RCC 7860 (cell line): ENCODE measurements around the gene SLC22A1.
A peak's percentile ranks its signal among the peaks of the same experiment; 100 is the strongest.
"Not testable (repeated sequence)": the region's sequence is repeated elsewhere in the genome, so short reads cannot be mapped to it uniquely, and the experiment has no call there.

Source experiments
- DNase-seq: peaks from one replicate; pipeline ENCODE4 v3.0.0-alpha.2; 2015; ENCODE audit warnings: low spot score
- FAIRE-seq: peaks from 2 replicates; lab custom pipeline; 2012; peaks lifted over from hg19 to GRCh38; lab: Jason Lieb, UNC

The SLC22A1 gene

DNA sequence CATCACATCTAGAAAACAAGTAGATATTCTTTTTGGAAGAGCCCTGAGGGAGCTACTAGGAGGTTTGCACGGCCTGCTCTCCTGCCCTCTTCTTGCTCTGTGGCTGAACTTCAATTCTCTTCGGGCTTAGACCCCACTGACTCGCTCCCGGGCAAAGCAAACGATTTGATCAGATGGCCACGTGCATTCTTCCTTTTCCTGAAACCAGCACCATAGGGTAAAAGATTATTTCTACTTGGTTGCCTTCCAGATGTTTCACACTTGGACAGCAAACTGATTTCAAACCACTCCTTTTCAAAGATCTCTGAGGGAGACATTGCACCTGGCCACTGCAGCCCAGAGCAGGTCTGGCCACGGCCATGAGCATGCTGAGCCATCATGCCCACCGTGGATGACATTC, at the start of gene SLC22A1:
Gene SLC22A1 (plus strand): TSS at position 258 of the 400 bp plus-strand sequence. CDS start 121 bp downstream, at position 379.
- no peak for DNase-seq
- no peak for FAIRE-seq

DNA sequence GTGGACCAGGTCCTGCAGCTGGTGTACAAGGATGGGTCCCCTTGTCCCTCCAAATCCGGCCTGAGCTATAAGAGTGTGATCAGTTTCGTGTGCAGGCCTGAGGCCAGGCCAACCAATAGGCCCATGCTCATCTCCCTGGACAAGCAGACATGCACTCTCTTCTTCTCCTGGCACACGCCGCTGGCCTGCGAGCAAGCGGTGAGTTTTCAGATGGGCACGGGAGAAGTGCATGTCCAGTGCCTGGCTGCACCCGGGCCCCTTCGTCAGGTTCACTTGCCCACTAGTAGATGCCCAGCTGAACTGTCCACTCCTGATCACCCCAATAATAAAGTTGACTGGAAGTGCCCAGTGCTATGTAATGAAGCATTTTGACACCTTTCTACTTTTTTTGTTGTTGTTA, 48.3 kb upstream of the SLC22A1 start:
- DNase-seq: no peak
- no peak for FAIRE-seq

DNA sequence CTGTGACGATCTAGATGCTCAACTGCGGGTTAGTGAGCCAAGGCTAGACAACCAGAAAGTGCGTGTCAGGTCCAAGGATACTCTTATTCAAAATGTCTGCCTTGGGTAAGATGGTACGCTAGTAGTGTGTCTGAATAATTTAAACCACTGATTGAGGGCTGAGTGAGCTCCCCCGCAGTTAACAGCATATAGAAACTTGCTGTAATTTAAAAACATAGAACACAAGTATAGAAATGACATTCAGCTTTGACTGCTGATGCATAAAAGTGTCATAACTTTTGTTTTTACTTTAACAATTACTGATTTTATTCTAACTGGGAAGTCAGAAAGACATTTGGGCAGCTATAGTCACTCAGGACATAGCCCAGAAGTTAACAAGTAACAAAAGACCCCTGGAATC, 45.6 kb upstream of the SLC22A1 start:
- no peak for DNase-seq
- FAIRE-seq: no peak

DNA sequence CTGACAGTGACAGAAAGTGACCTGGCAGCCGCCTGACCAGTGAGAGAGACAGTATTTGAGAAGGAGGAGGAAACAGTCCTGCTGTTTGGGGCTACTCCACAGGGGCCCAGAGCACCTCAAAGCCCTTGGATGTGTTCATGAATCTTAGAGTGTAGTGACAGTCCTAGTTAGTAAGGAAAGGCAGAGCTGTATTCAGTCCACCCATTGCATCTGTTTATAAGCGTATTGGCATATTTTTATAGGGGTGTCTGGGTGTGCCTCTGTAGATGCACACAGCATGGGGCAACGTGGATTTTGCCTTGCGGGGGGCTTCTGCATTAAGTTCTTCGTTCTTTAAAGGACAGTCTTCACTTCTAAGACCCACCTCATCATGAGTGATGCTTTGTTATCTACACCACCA, 44.6 kb upstream of the SLC22A1 start:
- DNase-seq (no peak), FAIRE-seq (no peak)

DNA sequence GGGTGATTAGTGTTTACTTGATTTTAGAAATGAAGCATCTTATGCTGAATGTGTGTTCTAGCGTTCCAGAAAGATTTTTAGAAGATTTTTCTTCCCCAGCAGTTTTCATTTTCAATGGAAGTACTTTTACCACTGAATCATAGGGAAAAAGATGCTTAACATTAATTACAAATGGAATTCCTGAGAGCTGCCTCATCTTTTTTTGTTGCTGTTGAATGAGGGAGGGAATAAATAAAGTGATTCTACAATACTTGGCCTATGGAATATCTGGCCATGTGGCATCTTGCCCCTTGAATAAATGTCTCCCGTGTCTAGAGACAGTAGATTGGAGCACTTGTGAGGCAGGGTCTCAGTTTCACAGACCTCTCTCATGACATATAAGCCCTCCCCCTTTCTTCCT, 44.1 kb upstream of the SLC22A1 start:
- DNase-seq: no peak

DNA sequence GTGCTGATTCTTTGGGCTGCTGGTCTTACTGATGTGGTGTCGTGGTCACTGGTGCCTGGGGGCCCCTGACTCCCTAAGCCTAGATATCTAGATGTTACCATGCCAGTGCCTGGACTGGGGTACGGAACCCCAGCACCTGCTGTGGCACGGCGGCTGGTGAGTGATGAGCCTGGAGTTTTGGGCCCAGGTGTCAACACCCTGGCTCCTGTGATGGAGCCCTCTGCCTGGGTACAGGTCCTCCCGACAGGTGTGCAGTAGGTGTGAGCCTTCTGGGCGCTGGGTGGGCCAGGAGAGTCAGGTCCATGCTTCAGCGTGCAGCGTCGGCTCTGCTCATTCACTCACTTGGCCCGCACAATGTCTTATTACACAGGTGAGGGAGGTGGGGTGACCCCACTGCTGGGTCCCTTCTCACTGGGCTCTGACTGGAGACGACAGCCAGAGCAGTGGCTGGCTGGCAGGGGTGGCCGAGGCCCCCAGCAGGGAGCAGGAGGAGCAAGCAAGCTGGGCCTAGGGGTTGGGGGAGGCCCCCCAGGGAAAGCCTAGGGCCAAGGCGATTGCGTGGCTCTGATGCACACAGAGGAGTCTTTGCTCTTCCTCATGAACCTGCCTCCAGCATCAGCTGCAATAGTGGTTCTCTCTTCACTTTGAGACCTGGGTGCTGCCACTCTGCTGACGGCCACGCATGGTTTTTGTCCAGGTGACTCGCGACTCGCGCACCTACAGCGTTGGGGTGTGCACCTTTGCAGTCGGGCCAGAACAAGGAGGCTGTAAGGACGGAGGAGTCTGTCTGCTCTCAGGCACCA, 42.5 kb upstream of the SLC22A1 start:
- FAIRE-seq (no peak), DNase-seq (no peak)

More for the DNA sequence above, 44.1 kb upstream of the SLC22A1 start:
- no peak for FAIRE-seq

DNA sequence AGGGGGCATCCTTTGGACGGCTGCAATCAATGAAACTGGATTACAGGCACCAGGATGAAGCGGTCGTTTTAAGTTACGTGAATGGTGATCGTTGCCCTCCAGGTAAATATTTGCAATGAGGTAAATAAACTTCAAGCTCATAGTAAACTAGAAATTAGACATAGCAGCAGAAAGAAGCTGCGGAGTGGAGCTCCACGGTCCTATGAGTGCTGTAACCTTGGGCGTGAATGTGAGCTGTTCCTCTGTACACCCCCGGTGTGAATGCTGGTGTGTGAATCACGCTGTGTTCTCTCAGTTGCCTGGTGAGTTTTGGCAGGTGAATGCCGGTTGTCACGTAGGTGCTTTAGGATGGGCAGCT, 42.0 kb upstream of the SLC22A1 start:
- no peak for FAIRE-seq
- no peak for DNase-seq

DNA sequence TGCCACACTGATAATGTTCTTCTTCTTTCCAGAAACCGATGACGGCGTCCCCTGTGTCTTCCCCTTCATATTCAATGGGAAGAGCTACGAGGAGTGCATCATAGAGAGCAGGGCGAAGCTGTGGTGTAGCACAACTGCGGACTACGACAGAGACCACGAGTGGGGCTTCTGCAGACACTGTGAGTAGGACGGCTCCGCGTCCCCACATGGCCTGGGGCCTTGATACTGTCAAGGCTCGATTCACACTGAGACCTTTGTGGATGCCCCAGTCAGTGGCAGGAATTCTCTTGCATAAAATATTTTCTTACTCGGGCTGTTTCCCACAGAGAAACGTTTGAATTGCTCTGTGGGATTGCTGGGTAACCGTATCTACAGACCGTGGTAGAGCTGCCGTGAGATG, 41.5 kb upstream of the SLC22A1 start:
- DNase-seq (no peak), FAIRE-seq (no peak)

DNA sequence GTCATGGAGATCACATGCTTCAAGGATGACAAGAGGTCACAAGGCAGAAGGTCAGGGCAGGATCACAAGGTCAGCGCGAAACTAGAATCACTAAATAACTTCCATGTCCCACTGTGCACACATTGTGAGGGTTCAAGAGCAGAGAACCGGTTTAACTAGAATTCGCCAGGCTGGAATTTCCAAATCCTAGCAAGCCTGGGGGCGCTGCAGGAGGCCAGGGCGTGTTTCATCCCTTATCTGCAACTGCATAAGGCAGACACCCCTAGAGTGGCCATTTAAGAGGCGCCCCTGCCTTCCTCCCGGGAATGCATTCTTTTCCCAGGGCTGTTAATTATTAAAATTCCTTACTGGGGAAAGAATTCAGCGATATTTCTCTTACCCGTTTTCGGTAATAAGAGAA, 40.2 kb upstream of the SLC22A1 start:
- FAIRE-seq (no peak), DNase-seq (no peak)

DNA sequence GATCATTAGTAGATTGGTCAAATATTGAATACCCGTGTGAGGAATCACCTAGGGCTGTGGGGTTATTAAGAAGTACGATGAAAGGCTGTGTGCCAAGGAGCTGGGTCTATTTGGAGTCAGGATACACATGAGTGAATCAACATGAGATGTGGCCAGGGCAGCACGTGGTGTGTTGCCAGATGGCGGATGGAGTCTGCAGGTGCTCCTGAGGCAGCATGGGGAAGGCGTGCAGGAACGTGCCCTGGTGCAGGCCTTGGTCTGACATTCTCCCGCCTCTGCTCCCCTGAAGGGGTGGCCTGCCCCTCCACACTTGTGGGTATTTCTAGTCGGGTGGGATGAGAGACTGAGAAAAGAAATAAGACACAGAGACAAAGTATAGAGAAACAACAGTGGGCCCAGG, 39.0 kb upstream of the SLC22A1 start:
- FAIRE-seq (no peak), DNase-seq (no peak)

DNA sequence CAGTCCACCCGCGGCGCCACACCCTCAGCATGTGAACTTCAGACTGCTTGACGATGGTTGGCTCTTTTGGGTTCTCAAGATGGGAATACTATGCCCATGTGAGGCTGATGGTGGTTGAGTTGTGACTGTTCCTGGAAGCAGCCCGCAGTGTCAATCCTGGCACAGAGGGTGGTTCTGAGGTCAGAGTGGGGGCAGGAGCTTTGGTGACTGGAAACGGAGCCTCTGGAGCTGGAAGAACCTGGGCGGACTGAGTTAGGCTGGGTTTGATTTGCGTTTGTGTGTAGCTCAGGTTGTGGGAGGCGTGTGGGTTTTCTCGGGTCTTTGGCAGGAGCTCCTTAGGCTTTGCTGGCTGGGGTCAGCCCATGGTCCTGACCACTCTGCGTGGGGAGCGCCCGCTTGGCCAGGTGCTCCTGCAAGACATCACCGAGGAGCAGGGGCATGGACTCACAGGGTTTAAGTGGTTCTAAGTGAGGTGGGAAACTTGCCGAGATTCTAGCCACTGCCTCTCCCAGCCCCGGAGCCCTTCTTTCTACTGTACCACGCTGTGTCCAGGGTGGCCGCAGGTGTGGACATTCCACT, 37.3 kb upstream of the SLC22A1 start:
- no peak for FAIRE-seq
- no peak for DNase-seq

DNA sequence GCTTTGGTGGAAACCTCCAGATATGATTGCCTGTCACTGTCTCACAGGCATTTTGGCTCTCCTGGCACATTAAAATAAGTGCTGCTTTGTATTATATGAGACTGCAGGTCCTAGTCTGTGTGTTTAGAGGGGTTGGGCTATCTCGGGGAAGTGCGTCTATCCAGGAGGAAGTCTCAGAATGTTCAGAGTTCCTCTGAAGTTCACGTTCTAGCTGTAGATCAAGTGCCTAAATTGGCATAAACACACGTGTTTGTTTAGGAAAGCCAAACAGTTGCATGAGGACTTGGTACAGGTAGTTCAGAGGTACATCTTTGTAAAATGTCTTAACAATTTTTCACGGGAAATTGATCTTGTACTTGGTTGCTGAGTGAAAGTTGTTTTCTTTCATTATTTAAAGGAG, 36.4 kb upstream of the SLC22A1 start:
- DNase-seq (no peak), FAIRE-seq (no peak)

DNA sequence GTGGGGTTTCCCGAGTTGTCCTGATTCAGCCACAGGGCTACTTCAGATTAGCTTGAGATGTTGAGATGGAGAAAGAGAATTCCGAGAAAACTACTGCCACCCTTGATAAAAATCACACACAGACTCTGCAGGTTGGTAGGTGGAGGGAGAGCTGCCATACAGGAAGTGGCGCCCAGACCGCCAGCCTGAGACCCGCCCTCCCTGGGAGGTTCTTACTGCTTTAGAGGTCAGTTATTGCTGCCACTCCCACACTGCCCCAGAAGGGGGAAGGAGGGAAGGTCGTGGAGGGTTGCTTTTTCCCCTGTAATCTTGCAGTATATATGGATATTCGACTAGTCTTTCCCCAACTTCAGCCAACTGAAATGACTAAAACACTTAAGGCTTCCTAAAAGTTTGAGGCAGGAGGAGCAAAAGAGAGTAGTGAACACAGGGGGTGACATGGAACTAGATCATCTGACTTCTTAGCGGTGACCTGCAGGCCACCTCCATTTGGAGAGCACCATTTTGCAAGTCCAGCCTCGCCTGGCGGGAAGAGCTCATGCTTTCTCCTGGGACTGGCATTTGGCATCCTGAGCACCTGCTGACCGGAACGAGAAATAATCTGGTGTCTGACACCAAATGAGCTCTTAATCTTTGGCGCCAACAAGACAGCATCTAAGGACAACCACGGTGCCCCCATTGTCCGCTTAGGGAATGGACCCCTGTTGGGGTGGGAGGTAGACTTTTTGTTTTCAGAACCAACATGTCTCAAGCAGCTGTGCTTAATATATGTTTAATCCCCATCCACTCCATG, 35.7 kb upstream of the SLC22A1 start:
- FAIRE-seq: no peak
- DNase-seq: no peak

DNA sequence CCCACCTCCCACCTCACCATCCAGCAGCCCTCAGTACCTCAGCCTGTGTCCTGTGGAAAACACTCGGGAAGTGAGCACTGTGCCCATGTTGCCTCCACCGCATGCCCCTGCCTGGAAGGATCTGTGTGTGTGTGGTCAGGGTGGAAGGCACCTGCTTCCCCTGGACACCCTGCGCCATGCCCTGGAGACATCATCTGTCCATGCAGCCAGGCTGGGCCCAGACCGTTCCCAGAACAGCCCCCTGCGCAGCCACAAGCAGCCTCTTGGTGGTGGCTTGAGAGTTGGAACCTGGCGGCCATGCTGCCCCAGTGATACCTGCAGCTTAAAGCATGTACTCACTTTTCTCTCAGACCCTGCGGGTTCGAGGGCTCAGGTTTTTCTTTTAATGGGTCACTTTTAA, 34.9 kb upstream of the SLC22A1 start:
- FAIRE-seq (no peak), DNase-seq (no peak)

DNA sequence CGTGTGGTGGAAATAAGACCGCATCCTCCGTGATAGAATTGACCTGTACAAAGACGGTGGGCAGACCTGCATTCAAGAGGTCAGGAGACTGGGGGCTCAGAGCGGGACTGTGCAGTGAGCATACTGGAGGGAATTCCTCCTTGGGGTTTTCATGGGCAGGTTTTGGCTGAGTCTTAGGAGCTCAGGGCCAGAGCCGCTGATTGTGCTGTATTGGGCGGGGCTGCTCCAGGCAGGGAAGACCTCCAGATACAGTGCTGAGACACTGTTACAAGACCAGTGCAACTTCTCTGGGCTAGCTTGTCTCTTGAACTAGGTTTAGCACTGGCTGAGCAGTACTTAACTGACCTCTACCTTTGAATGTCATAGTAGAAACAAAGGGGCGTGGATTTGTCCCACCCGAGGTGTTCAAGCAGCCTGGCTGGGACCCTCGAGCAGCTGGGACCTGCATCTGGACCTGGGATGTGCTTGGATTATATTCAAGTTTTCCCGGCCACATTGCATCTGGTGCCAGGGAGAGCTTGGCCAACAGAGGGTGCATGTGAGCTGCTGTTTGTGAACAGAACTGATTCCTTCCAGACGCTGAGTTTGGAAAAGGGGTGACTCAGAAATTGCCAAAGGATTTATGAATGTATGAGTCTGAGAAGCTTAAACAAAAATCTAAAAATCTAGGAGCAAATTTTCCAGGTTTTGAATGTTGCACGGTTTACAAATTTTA, 33.4 kb upstream of the SLC22A1 start:
- FAIRE-seq: peak; percentile 11
- DNase-seq: peak; percentile 31

DNA sequence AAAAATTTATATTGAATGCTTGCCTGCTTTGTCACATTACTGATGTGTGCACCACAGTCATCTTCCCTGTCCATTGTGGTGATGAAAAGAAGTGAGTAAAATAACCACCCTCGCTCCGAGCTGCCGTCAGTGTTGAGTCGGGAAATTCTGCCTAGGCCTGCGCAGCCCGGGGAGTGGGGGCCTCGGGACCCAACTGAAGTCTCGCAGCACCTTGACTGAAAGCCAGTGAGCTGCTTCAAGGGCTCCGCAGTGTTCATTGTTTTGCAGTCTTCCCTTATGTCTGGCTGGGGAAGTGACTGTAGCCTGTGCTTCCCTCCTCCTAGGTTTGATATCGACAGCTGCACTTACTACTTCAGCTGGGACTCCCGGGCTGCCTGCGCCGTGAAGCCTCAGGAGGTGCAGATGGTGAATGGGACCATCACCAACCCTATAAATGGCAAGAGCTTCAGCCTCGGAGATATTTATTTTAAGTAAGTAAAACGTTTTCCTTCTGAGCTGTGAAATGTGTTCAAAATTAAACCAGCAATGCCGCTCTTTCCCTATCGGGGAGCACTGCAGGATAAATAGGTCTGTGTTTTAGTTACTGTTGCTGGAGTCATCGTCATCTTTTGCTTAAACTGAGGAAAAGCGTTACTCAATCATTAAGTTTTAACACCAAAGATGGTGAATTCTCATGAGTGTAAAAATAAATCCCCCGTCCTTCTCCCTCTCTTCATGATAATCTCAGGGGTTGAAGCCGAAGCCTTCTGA, 32.7 kb upstream of the SLC22A1 start:
- FAIRE-seq: no peak

DNA sequence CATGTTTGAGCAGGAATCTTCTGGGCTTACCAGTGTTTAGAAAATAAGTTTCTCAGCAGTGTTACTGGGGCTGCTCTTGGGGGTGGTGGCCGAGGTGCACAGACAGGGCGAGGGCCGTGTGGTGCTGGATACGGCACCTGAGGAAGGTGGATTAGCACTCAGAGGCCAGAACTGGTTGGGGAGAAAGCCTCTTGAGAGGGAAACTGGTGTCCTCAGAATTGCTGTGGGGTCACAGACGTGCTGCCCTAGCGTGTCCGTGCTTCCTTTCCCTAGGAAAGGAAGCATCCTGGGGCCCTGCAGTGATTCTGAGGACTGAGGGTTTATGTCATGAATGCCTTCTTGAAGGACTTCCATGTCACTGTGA, 32.1 kb upstream of the SLC22A1 start:
- no peak for DNase-seq
- FAIRE-seq: no peak

More for the DNA sequence above, 32.7 kb upstream of the SLC22A1 start:
- no peak for DNase-seq

DNA sequence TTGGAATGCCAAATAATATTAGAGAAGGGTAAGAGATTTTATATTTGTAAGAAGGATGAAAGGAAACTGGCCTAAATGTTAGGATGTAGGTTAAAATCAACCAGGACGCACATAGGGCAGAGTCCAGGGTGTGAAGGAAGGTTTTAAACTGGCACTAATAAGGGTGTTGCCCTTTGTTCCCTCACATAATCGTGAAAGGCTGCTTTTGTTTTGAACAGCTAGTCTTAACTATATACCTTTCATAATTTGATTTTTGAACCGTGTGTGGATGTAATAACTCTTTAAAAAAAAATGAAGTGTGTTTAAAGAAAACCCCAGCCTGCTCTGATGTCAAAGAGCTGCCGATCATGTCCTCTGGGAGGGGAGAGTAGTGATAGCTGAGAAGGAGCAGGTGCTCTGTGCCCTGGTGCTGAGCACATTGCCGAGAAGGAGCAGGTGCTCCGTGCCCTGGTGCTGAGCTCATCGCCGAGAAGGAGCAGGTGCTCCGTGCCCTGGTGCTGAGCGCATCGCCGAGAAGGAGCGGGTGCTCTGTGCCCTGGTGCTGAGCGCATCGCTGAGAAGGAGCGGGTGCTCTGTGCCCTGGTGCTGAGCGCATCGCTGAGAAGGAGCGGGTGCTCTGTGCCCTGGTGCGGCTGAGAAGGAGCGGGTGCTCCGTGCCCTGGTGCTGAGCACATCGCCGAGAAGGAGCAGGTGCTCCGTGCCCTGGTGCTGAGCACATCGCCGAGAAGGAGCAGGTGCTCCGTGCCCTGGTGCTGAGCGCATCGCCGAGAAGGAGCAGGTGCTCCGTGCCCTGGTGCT, 31.0 kb upstream of the SLC22A1 start:
- DNase-seq, FAIRE-seq: not testable (repeated sequence)

DNA sequence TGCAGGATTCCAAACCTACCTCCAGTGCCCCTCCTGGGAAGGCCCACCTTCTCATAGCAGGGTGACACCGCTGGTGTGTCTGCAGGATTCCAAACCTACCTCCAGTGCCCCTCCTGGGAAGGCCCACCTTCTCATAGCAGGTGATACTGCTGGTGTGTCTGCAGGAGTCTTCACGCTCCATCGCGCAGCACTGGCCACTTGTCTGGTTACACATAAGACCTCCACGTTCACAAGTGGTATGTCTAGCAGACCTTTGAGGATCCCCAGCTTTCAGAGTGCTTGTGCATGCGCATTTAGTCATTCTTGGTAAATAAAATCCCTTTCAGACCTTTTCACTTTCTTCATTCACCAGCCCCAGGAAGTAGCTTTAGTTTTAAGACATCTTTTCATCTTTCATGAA, 29.4 kb upstream of the SLC22A1 start:
- not testable (repeated sequence) for FAIRE-seq, DNase-seq

DNA sequence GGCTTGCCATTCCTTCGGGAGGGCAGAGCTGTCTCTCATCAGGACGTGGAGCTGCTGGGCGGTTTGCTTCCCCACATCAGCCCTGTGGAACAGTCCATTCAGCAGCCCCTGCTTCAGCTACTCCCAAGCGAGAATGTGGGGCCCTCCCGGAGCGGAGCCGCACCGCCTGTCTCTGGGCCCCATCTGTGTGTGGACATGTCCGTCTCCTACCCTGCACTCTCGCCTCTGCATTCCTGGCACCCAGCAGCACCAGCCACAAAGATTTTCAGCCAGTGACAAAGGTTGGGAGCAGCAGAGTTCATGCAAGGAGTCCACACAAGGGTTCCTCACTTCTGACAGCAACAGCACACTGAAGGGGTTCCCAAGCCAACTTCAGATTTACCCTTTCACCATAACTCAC, 29.0 kb upstream of the SLC22A1 start:
- no peak for DNase-seq
- FAIRE-seq: no peak
